HepG2 (cell line): ENCODE measurements around the gene CST4. TPM values are rescaled to one million over a fixed set of nuclear protein-coding genes. Genes with fewer than 3 reads are reported as not detected.

Experiments
- BRF2 ChIP-seq: sonication (generic); formaldehyde crosslinking; IDR thresholded peaks from 2 replicates; pipeline ENCODE4 v1.8.1; 2022; ENCODE audit warnings: mild to moderate bottlenecking, missing genetic modification reagents
- CTCF ChIP-seq: sonication (generic); formaldehyde crosslinking; IDR thresholded peaks from 2 replicates; pipeline ENCODE4 v1.5.0; 2020; ENCODE audit warnings: mild to moderate bottlenecking, missing genetic modification reagents, moderate library complexity
- HBP1 ChIP-seq: IDR thresholded peaks from 2 replicates; pipeline ENCODE4 v1.6.1; 2016; ENCODE audit warnings: low read depth, control low read depth
- JDP2 ChIP-seq: sonication (generic); formaldehyde crosslinking; IDR thresholded peaks from 2 replicates; pipeline ENCODE4 v1.8.1; 2022; ENCODE audit warnings: missing genetic modification reagents, borderline replicate concordance
- KAT2B ChIP-seq: fragments of 150-350 bp; IDR thresholded peaks from 2 replicates; pipeline ENCODE4 v1.6.1; 2014; ENCODE audit warnings: low read depth, low read length, borderline replicate concordance
- MTERF4 ChIP-seq: sonication (generic); formaldehyde crosslinking; IDR thresholded peaks from 2 replicates; pipeline ENCODE4 v1.8.0; 2023; ENCODE audit warnings: mild to moderate bottlenecking, missing genetic modification reagents
- NCOA2 ChIP-seq: sonication (generic); formaldehyde crosslinking; IDR thresholded peaks from 2 replicates; pipeline ENCODE4 v1.8.0; 2022; ENCODE audit warnings: inconsistent platforms
- NR1H2 ChIP-seq: sonication (generic); formaldehyde crosslinking; IDR thresholded peaks from 2 replicates; pipeline ENCODE4 v1.8.1; 2022; ENCODE audit warnings: low read depth, missing genetic modification reagents, borderline replicate concordance
- ONECUT2 ChIP-seq: sonication (generic); formaldehyde crosslinking; IDR thresholded peaks from 2 replicates; pipeline ENCODE4 v1.4.0; 2020; ENCODE audit warnings: missing genetic modification reagents
- PAX8 ChIP-seq: sonication (generic); formaldehyde crosslinking; IDR thresholded peaks from 2 replicates; pipeline ENCODE4 v1.8.0; 2022; ENCODE audit warnings: mild to moderate bottlenecking, missing genetic modification reagents, borderline replicate concordance
- PHB2 ChIP-seq: fragments of 450-650 bp; IDR thresholded peaks from 2 replicates; pipeline ENCODE4 v1.6.1; 2018; ENCODE audit not compliant: partially characterized antibody
- RARG ChIP-seq: sonication (generic); formaldehyde crosslinking; IDR thresholded peaks from 2 replicates; pipeline ENCODE4 v1.4.0; 2020; ENCODE audit warnings: low read depth, mild to moderate bottlenecking, missing genetic modification reagents
- RFXANK ChIP-seq: IDR thresholded peaks from 2 replicates; pipeline ENCODE4 v1.6.1; 2016
- SMAD9 ChIP-seq: sonication (generic); formaldehyde crosslinking; IDR thresholded peaks from 2 replicates; pipeline ENCODE4 v1.5.1; 2020; ENCODE audit warnings: mild to moderate bottlenecking, missing genetic modification reagents
- SNAPC5 ChIP-seq: sonication (generic); formaldehyde crosslinking; IDR thresholded peaks from 2 replicates; pipeline ENCODE4 v1.8.1; 2023; ENCODE audit warnings: mild to moderate bottlenecking, missing genetic modification reagents, borderline replicate concordance
- SP4 ChIP-seq: sonication (generic); formaldehyde crosslinking; IDR thresholded peaks from 2 replicates; pipeline ENCODE4 v1.8.1; 2023; ENCODE audit warnings: mild to moderate bottlenecking, missing genetic modification reagents
- SRSF4 ChIP-seq: fragments of 200-400 bp; formaldehyde crosslinking; IDR thresholded peaks from one replicate; pipeline ENCODE4 v1.6.1; 2018; ENCODE audit warnings: mild to moderate bottlenecking, low read depth, low read length, moderate library complexity; ENCODE audit not compliant: poor library complexity, severe bottlenecking
- ZNF264 ChIP-seq: sonication (generic); formaldehyde crosslinking; IDR thresholded peaks from 2 replicates; pipeline ENCODE4 v1.4.0; 2020; ENCODE audit warnings: missing genetic modification reagents
- ZNF44 ChIP-seq: sonication (generic); formaldehyde crosslinking; IDR thresholded peaks from 2 replicates; pipeline ENCODE4 v1.5.1; 2020; ENCODE audit warnings: mild to moderate bottlenecking, missing genetic modification reagents
- ZNF441 ChIP-seq: sonication (generic); formaldehyde crosslinking; IDR thresholded peaks from 2 replicates; pipeline ENCODE4 v1.7.0; 2021; ENCODE audit warnings: missing genetic modification reagents, borderline replicate concordance
- ZNF572 ChIP-seq: sonication (generic); formaldehyde crosslinking; IDR thresholded peaks from 2 replicates; pipeline ENCODE4 v1.5.1; 2020; ENCODE audit warnings: mild to moderate bottlenecking, missing genetic modification reagents
- ZNF850 ChIP-seq: sonication (generic); formaldehyde crosslinking; conservative IDR thresholded peaks from 2 replicates; pipeline ENCODE4 v1.9.0; 2021; ENCODE audit warnings: mild to moderate bottlenecking, missing genetic modification reagents
- polyA plus RNA-seq, 8 experiments: library from polyadenylated mRNA; depleted of rRNA in 3 of 8; stranded (reverse) in 7 of 8; unstranded in 1 of 8; fragments of >200 nt; fragmentation: Illumina TruSeq in 4 of 8; extraction: Trizol in 4 of 8; gene quantifications; 2 replicates each; pipeline versions ENCODE4 v1.2.1 to v1.2.3, GENCODE V29; 2011 to 2016; ENCODE audit warnings: low read depth in 4 of 8, missing spikeins in 1 of 8, mixed read lengths in 1 of 8; ENCODE audit not compliant: insufficient read depth in 1 of 8
- total RNA-seq, 5 experiments: library from RNA; depleted of rRNA; stranded (reverse); fragments of >200 nt; fragmentation: Illumina TruSeq; extraction: Trizol; gene quantifications; 2 replicates each; pipeline ENCODE4 v1.2.3, GENCODE V29; 2016; ENCODE audit warnings: low read depth in 1 of 5

The CST4 gene
- total and polyA plus RNA-seq, 2 of the 13 experiments (the other 11 are each of a cell fraction or from before 2014, with no cell fraction given): not detected

GRCh38 chr20:23637282-23638221 is 51.3 kb downstream of the CST4 start, which contains the start of gene CST3 (continued):
- TF ChIP-seq ZNF441 (CRISPR knock-in tag) (no peak; the same call in 1 of the 2 replicates), RFXANK (CRISPR knock-in tag) (0 out of 2 replicates have a peak, but pooled peaks have one; percentile 66), NR1H2 (CRISPR knock-in tag) (0 out of 2 replicates have a peak, but pooled peaks have one; percentile 54), BRF2 (peak; percentile 86), NCOA2 (CRISPR knock-in tag) (peak; percentile 44), ZNF44 (CRISPR knock-in tag) (0 out of 2 replicates have a peak, but pooled peaks have one; percentile 14), RARG (CRISPR knock-in tag) (no peak), PHB2 (no peak), ZNF572 (CRISPR knock-in tag) (peak; percentile 47; the same call in 1 of the 2 replicates), PAX8 (CRISPR knock-in tag) (peak; percentile 96), HBP1 (CRISPR knock-in tag) (peak; percentile 75; the same call in 1 of the 2 replicates), SMAD9 (CRISPR knock-in tag) (0 out of 2 replicates have a peak, but pooled peaks have one; percentile 2), ONECUT2 (CRISPR knock-in tag) (no peak), SRSF4 (peak; percentile 92), JDP2 (CRISPR knock-in tag) (peak; percentile 55; the same call in 1 of the 2 replicates), CTCF (CRISPR knock-in tag) (no peak; the same call in 1 of the 2 replicates), KAT2B (no peak), SNAPC5 (peak; percentile 50), ZNF264 (peak; percentile 60; the same call in 1 of the 2 replicates), SP4 (CRISPR knock-in tag) (peak; percentile 80), MTERF4 (CRISPR knock-in tag) (peak; percentile 93), ZNF850 (CRISPR knock-in tag) (no peak; the same call in 1 of the 2 replicates)
